Loucy (cell line): ENCODE measurements around the gene TRMT5.

Experiments
- EZH2phosphoT487 ChIP-seq: fragments of 200-600 bp; IDR thresholded peaks from 2 replicates; pipeline ENCODE4 v1.6.1; 2018; ENCODE audit warnings: antibody characterized with exemption, mild to moderate bottlenecking, moderate library complexity, borderline replicate concordance
- TF ChIP-seq, protein P1 (sequence below): fragments of 200-600 bp; sonication (generic); conservative IDR thresholded peaks from 2 replicates; pipeline ENCODE4 v1.5.1; 2014; ENCODE audit warnings: mild to moderate bottlenecking, antibody characterized with exemption, low read length

DNA sequence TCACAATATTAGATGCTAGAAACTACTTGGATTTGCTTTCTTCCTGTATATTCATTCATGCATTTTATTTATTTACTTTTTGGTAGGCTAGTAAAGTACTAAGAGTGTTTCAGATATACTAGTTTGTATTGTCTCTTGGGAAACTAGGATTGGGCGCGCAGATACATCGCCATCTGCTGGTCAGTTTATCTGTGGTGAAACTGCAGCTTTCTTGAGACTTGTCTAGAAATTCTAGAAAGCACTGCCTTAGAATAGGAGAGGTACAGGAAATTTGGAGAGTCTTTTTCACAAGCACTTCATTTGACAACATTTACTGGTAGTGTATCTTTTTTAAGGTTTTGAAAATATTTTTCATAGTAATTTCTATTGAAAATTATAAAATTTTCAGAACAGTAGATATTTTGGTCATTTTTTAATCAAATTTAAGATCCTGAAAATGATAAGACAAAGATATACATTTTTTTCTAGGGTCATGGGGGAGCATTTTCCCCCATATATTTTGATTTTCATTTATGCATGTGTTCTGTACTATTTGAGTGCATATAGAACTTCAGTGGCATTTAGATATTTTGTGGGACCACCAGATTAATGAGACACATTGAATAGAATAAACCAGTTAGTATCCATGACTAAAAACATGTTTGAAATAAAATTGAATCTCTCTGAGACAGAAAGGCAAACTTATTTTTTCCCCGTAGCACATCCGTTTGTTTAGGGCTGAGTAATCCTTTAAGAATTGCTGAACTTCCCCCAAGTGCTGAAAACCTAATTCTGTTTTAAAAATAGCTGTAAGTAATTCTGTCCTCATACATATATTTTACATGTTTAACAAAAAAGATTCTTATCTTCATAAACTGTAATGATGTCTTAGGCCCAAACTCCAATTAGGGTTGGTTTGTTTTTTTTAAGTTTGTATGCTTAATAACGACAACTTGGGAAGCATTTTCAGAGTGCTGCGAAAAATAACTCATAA is 44.7 kb upstream of the TRMT5 start:
- TF ChIP-seq, protein P1, sequence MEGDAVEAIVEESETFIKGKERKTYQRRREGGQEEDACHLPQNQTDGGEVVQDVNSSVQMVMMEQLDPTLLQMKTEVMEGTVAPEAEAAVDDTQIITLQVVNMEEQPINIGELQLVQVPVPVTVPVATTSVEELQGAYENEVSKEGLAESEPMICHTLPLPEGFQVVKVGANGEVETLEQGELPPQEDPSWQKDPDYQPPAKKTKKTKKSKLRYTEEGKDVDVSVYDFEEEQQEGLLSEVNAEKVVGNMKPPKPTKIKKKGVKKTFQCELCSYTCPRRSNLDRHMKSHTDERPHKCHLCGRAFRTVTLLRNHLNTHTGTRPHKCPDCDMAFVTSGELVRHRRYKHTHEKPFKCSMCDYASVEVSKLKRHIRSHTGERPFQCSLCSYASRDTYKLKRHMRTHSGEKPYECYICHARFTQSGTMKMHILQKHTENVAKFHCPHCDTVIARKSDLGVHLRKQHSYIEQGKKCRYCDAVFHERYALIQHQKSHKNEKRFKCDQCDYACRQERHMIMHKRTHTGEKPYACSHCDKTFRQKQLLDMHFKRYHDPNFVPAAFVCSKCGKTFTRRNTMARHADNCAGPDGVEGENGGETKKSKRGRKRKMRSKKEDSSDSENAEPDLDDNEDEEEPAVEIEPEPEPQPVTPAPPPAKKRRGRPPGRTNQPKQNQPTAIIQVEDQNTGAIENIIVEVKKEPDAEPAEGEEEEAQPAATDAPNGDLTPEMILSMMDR: peak; percentile 95
- no peak for TF ChIP-seq EZH2phosphoT487
